ENCODE results near the gene TENM3.

DNA sequence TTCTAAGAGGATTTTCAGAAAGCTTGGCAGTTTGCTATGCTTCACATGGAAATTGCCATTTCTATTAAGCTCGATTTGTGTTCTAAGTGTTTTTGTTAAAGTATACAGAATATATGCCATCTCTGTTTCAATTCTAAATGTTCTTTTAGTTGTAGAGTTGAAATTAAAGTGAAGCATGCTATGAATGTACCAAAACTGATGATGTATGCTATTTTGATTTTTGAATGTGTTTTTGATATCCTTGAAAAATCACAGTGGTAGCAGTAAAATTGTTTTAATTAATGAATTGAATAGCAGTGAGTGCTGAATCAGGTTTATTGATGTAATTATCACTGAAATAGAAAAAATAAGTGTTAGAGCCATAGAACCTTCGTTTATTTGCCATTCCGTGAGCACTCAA is 110.9 kb downstream of the TENM3 start:
- TF ChIP-seq, protein P1, sequence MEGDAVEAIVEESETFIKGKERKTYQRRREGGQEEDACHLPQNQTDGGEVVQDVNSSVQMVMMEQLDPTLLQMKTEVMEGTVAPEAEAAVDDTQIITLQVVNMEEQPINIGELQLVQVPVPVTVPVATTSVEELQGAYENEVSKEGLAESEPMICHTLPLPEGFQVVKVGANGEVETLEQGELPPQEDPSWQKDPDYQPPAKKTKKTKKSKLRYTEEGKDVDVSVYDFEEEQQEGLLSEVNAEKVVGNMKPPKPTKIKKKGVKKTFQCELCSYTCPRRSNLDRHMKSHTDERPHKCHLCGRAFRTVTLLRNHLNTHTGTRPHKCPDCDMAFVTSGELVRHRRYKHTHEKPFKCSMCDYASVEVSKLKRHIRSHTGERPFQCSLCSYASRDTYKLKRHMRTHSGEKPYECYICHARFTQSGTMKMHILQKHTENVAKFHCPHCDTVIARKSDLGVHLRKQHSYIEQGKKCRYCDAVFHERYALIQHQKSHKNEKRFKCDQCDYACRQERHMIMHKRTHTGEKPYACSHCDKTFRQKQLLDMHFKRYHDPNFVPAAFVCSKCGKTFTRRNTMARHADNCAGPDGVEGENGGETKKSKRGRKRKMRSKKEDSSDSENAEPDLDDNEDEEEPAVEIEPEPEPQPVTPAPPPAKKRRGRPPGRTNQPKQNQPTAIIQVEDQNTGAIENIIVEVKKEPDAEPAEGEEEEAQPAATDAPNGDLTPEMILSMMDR (conservative IDR thresholded peaks at IDR 0.05; ENCODE audit: low read length) = no peak
- TF ChIP-seq EZH2phosphoT487 (IDR thresholded peaks at IDR 0.05; ENCODE audit: borderline replicate concordance, low read depth, low read length) = no peak

Measured in OCI-LY7 (cell line).